Gastrocnemius medialis (tissue), 4 donors: ENCODE measurements around the gene GGT6. TPM values are rescaled to one million over a fixed set of nuclear protein-coding genes. Genes with fewer than 3 reads are reported as not detected.

Experiments
- ATAC-seq, 2 donors: fragments of 150-250 bp; one replicate each; pipeline ENCODE4 v1.9.1; 2016
- DNase-seq, 2 donors: peaks; one replicate each; pipeline ENCODE4 v3.0.0-alpha.2; 2019
- H3K27ac ChIP-seq, 4 donors: fragments of 200-600 bp; sonication (generic); 1 replicate in 1 of 4; 2 replicates in 3 of 4; pipeline ENCODE4 v1.5.1; 2016 to 2018; ENCODE audit warnings: mild to moderate bottlenecking in 2 of 4, moderate library complexity in 1 of 4
- H3K27me3 ChIP-seq, 3 donors: fragments of 200-600 bp; sonication (generic) in 2 of 3; 1 replicate in 1 of 3; 2 replicates in 2 of 3; pipeline versions ENCODE4 v1.5.1 to v1.6.0; 2016 to 2019; ENCODE audit warnings: mild to moderate bottlenecking in 1 of 3, moderate library complexity in 1 of 3
- H3K36me3 ChIP-seq, 2 donors: fragments of 200-600 bp; sonication (generic) in 1 of 2; one replicate each; pipeline ENCODE4 v1.5.1; 2017 to 2018
- H3K4me1 ChIP-seq, 2 donors: fragments of 200-600 bp; sonication (generic) in 1 of 2; one replicate each; pipeline ENCODE4 v1.5.1; 2016 to 2017; ENCODE audit warnings: mild to moderate bottlenecking in 2 of 2
- H3K4me3 ChIP-seq, 4 donors: fragments of 200-600 bp; sonication (generic) in 3 of 4; 1 replicate in 1 of 4; 2 replicates in 3 of 4; pipeline ENCODE4 v1.5.1; 2016 to 2019; ENCODE audit warnings: mild to moderate bottlenecking in 2 of 4
- H3K9me3 ChIP-seq, 3 donors: fragments of 200-600 bp; sonication (generic) in 2 of 3; 1 replicate in 1 of 3; 2 replicates in 2 of 3; pipeline ENCODE4 v1.5.1; 2016 to 2019
- POLR2A ChIP-seq, 2 donors: fragments of 450-650 bp; IDR thresholded peaks; one replicate each; pipeline ENCODE4 v1.6.1; 2017; ENCODE audit warnings: antibody characterized with exemption in 2 of 2, mild to moderate bottlenecking in 2 of 2, moderate library complexity in 2 of 2
- in situ Hi-C, 4 donors: fragments of 200-750 bp; cut with MboI; loops; one replicate each; pipeline versions ENCODE4 v1.15.0 to v1.8.0; 2017; ENCODE audit warnings: low sequenced_read_pairs in 4 of 4
- intact Hi-C: fragments of 100-400 bp; cut with DNase I; formaldehyde crosslinking; loops from one replicate; pipeline ENCODE4 v1.15.1; 2023; ENCODE audit warnings: low total_unique reads
- total RNA-seq, 4 donors: library from RNA; depleted of rRNA; stranded (reverse); fragments of >200 nt; gene quantifications; one replicate each; pipeline versions ENCODE4 v1.1.0 to v1.2.3, GENCODE V29; 2016
- TF ChIP-seq, protein P1 (sequence below), 5 experiments: fragments of 450-650 bp in 3 of 5; fragments of 200-600 bp in 2 of 5; sonication (generic) in 2 of 5; IDR thresholded peaks in 4 of 5; conservative IDR thresholded peaks in 1 of 5; 1 replicate in 4 of 5; 2 replicates in 1 of 5; pipeline ENCODE4 v1.5.1; 2016 to 2019; ENCODE audit warnings: antibody characterized with exemption in 5 of 5, mild to moderate bottlenecking in 3 of 5, moderate library complexity in 3 of 5

The GGT6 gene, protein sequence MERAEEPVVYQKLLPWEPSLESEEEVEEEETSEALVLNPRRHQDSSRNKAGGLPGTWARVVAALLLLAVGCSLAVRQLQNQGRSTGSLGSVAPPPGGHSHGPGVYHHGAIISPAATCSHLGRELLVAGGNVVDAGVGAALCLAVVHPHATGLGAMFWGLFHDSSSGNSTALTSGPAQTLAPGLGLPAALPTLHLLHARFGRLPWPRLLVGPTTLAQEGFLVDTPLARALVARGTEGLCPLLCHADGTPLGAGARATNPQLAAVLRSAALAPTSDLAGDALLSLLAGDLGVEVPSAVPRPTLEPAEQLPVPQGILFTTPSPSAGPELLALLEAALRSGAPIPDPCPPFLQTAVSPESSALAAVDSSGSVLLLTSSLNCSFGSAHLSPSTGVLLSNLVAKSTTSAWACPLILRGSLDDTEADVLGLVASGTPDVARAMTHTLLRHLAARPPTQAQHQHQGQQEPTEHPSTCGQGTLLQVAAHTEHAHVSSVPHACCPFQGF
- total RNA-seq, result under 1 TPM in 1 of 4 donors, not detected in 3; 0.63 TPM

DNA sequence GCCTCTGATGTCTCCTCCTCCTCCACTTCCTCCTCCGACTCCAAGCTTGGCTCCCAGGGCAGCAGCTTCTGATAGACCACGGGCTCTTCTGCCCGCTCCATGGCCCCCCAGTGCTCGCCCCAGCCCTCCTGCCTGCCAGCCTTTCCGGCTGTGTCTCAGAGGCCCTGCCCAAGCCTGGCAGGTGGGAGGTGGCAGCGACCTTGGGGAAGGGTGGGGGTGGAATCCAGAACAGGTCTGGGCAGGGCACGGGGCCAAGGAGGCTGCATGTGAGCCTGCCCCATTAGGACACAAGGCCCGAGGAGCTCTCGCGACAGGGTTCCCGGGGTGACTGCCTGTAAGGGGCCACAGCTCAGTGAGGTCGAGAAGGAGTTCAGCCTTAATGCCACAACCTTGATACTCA lies at the start of gene GGT6:
TSS of gene GGT6 (minus strand) at position 157 of the 400 bp plus-strand sequence. CDS start at position 101, 56 bp downstream.
- intact Hi-C loops, result loop anchor here (10.0 kb wide), 1 partner anchor 346 kb away; no protein-coding TSS in a partner anchor
- in situ Hi-C loops, result loop anchor here in 1 of 4 donors (25.0 kb wide), 1 partner anchor 98 kb away; no protein-coding TSS in a partner anchor

GRCh38 chr17:4610162-4610561 lies 49.8 kb upstream of the GGT6 start:
- intact Hi-C loops (no loop called here), in situ Hi-C loops (no loop called here)
- peak in 1 of 2 donors; percentile 1 for ATAC-seq
- Histone ChIP-seq H3K4me3 (peak overlapping the region; percentile 6 to 32 (median 20)), H3K9me3 (no peaks in the 10 kb centered on the region), H3K36me3 (peaks cover 0 to 17% of the 10 kb centered on the region in 2 donors), H3K4me1 (peaks cover 60 to 65% of the 10 kb centered on the region in 2 donors), H3K27ac (peak overlapping the region; percentile 86 to 100 (median 94)), H3K27me3 (no peaks in the 10 kb centered on the region)
- DNase-seq, result peak in 1 of 2 donors; percentile 36
- TF ChIP-seq POLR2A (IDR thresholded peaks at IDR 0.05), result no peak
- TF ChIP-seq, protein P1, sequence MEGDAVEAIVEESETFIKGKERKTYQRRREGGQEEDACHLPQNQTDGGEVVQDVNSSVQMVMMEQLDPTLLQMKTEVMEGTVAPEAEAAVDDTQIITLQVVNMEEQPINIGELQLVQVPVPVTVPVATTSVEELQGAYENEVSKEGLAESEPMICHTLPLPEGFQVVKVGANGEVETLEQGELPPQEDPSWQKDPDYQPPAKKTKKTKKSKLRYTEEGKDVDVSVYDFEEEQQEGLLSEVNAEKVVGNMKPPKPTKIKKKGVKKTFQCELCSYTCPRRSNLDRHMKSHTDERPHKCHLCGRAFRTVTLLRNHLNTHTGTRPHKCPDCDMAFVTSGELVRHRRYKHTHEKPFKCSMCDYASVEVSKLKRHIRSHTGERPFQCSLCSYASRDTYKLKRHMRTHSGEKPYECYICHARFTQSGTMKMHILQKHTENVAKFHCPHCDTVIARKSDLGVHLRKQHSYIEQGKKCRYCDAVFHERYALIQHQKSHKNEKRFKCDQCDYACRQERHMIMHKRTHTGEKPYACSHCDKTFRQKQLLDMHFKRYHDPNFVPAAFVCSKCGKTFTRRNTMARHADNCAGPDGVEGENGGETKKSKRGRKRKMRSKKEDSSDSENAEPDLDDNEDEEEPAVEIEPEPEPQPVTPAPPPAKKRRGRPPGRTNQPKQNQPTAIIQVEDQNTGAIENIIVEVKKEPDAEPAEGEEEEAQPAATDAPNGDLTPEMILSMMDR (IDR thresholded peaks at IDR 0.05 in 4 of 5, conservative IDR thresholded peaks at IDR 0.05 in 1 of 5), result no peak

More for the DNA sequence above, at the start of gene GGT6:
- H3K27ac ChIP-seq, result no peak within 1 kb of the TSS
- H3K36me3 ChIP-seq, result no peaks in the 10 kb centered on the region
- H3K4me3 ChIP-seq, result no peak within 1 kb of the TSS
- no peaks in the 10 kb centered on the region for H3K27me3 ChIP-seq
- H3K4me1 ChIP-seq, result peaks cover 5 to 9% of the 10 kb centered on the region in 2 donors
- ATAC-seq (no peak), DNase-seq (no peak)
- H3K9me3 ChIP-seq, result no peaks in the 10 kb centered on the region
- no peak for TF ChIP-seq POLR2A (IDR thresholded peaks at IDR 0.05)
- TF ChIP-seq, protein P1 (IDR thresholded peaks at IDR 0.05 in 4 of 5, conservative IDR thresholded peaks at IDR 0.05 in 1 of 5), result no peak

DNA sequence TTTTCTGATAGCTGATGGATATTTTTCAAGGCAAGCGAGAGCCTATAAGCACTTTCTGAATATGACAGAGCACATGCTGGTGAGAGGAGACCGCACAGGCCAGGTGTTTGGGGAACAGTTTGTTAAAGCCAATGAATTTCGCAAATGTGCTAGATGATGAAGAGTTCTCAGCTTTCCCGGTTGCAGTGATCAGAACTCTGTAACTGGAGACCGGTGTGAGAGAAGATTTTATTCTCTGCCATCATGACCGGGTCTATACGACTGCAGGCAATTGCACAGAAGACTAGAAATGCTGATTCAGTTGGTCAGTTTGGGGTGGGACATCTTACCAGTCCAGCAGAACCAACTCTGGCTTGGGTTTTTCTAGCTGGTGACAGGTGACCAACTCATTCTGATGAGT lies 49.4 kb upstream of the GGT6 start:
- H3K36me3 ChIP-seq, result peaks cover 0 to 17% of the 10 kb centered on the region in 2 donors
- DNase-seq (peak; percentile 83 to 89), ATAC-seq (peak; percentile 82 to 87)
- intact Hi-C loops, result loop anchor here (2.0 kb wide), 1 partner anchor 19 kb away; no protein-coding TSS in a partner anchor
- H3K4me3 ChIP-seq, result no peak overlapping the region
- TF ChIP-seq, protein P1 (IDR thresholded peaks at IDR 0.05 in 4 of 5, conservative IDR thresholded peaks at IDR 0.05 in 1 of 5), result no peak
- TF ChIP-seq POLR2A (IDR thresholded peaks at IDR 0.05), result peak; percentile 47 to 68
- in situ Hi-C loops, result no loop called here
- peak overlapping the region; percentile 86 to 100 (median 94) for H3K27ac ChIP-seq
- peaks cover 64 to 69% of the 10 kb centered on the region in 2 donors for H3K4me1 ChIP-seq
- no peaks in the 10 kb centered on the region for H3K27me3 ChIP-seq
- H3K9me3 ChIP-seq, result no peaks in the 10 kb centered on the region

- Histone ChIP-seq H3K36me3 (peaks cover 0 to 17% of the 10 kb centered on the region in 2 donors), H3K4me1 (peaks cover 82 to 83% of the 10 kb centered on the region in 2 donors), H3K9me3 (no peaks in the 10 kb centered on the region), H3K27me3 (no peaks in the 10 kb centered on the region), H3K4me3 (no peak overlapping the region), H3K27ac (peak overlapping the region; percentile 86 to 100 (median 94))
- in situ Hi-C loops (no loop called here), intact Hi-C loops (loop anchor here (2.0 kb wide), 1 partner anchor 17 kb away; no protein-coding TSS in a partner anchor)
- peak in 1 of 2 donors; percentile 76 for DNase-seq
- ATAC-seq, result no peak
- TF ChIP-seq, protein P1 (IDR thresholded peaks at IDR 0.05 in 4 of 5, conservative IDR thresholded peaks at IDR 0.05 in 1 of 5), result no peak
- no peak for TF ChIP-seq POLR2A (IDR thresholded peaks at IDR 0.05)
Observed at GRCh38 chr17:4607773-4608187, 47.4 kb upstream of the GGT6 start.
